IMR-90 (cell line): ENCODE results near the gene IDI2. TPM values are rescaled to one million over a fixed set of nuclear protein-coding genes. Genes with fewer than 3 reads are reported as not detected.

Experiments used
- ATAC-seq: fragments of 200-7000 bp; cut with Tn5 transposase; 2 replicates; pipeline ENCODE4 v1.9.1; 2020; ENCODE audit warnings: low read depth, mild to moderate bottlenecking, moderate library complexity
- BruUV-seq: library from RNA; stranded (reverse); fragments of 400-500 nt; replicated peaks from 2 replicates; lab custom pipeline; 2021; lab: Mats Ljungman, UMichigan
- CTCF ChIA-PET: fragments of 300-600 bp; formaldehyde crosslinking; extraction: SDS; loops from one replicate; lab custom pipeline; 2021; ENCODE audit warnings: antibody characterized with exemption; lab: Yijun Ruan, JAX
- POLR2A ChIA-PET: fragments of 300-600 bp; sonication (Branson Sonifier 250); formaldehyde crosslinking; loops from one replicate; lab custom pipeline; 2022; ENCODE audit warnings: antibody characterized with exemption; ENCODE audit not compliant: unreplicated experiment; lab: Charles Lee
- DNase-seq: peaks from one replicate; pipeline ENCODE4 v3.0.0; 2013
- H2AFZ ChIP-seq: replicated peaks from 2 replicates; pipeline ENCODE3; 2013; ENCODE audit warnings: low read length, mild to moderate bottlenecking; ENCODE audit not compliant: poor library complexity
- H2AK5ac ChIP-seq: 2 replicates; pipeline ENCODE4 v1.6.1; 2013; ENCODE audit warnings: low read depth, low read length, inconsistent platforms
- H2AK9ac ChIP-seq: replicated peaks from 2 replicates; pipeline ENCODE3; 2013; ENCODE audit warnings: mild to moderate bottlenecking, low read depth, low read length, moderate library complexity; ENCODE audit not compliant: poor library complexity
- H2BK120ac ChIP-seq: 2 replicates; pipeline ENCODE4 v1.6.1; 2013; ENCODE audit warnings: low read depth, low read length, inconsistent platforms
- H2BK15ac ChIP-seq: 3 replicates; pipeline ENCODE4 v1.6.1; 2013; ENCODE audit warnings: low read depth, low read length, inconsistent platforms
- H2BK20ac ChIP-seq: 2 replicates; pipeline ENCODE4 v1.6.1; 2013; ENCODE audit warnings: low read depth, mild to moderate bottlenecking, inconsistent platforms, low read length, moderate library complexity
- H2BK5ac ChIP-seq: 2 replicates; pipeline ENCODE4 v1.6.1; 2013; ENCODE audit warnings: mild to moderate bottlenecking, low read depth, low read length, inconsistent platforms; ENCODE audit not compliant: poor library complexity, severe bottlenecking
- H3K14ac ChIP-seq: replicated peaks from 2 replicates; pipeline ENCODE4 v1.6.1; 2013; ENCODE audit warnings: low read depth, low read length, inconsistent platforms
- H3K18ac ChIP-seq: 2 replicates; pipeline ENCODE4 v1.6.1; 2013; ENCODE audit warnings: low read depth, low read length, control low read depth
- H3K23ac ChIP-seq: 2 replicates; pipeline ENCODE4 v1.6.1; 2013; ENCODE audit warnings: low read depth, low read length, inconsistent platforms
- H3K27ac ChIP-seq: 2 replicates; pipeline ENCODE4 v1.5.1; 2013; ENCODE audit warnings: mild to moderate bottlenecking, control low read depth, low read length; ENCODE audit not compliant: insufficient read depth
- H3K27me3 ChIP-seq: 2 replicates; pipeline ENCODE4 v1.6.1; 2013; ENCODE audit warnings: low read length; ENCODE audit not compliant: control insufficient read depth, insufficient read depth
- H3K36me3 ChIP-seq: 2 replicates; pipeline ENCODE4 v1.6.1; 2013; ENCODE audit warnings: low read length, mixed read lengths; ENCODE audit not compliant: control insufficient read depth, insufficient read depth
- H3K4ac ChIP-seq: 2 replicates; pipeline ENCODE4 v1.6.1; 2013; ENCODE audit warnings: low read depth, low read length, inconsistent platforms
- H3K4me1 ChIP-seq: 2 replicates; pipeline ENCODE4 v1.6.1; 2013; ENCODE audit warnings: low read length, mixed read lengths; ENCODE audit not compliant: control insufficient read depth, insufficient read depth
- H3K4me2 ChIP-seq: 2 replicates; pipeline ENCODE4 v1.6.1; 2013; ENCODE audit warnings: low read depth, mild to moderate bottlenecking, control low read depth, low read length, moderate library complexity
- H3K4me3 ChIP-seq: 2 replicates; pipeline ENCODE4 v1.5.1; 2013; ENCODE audit warnings: low read depth, mild to moderate bottlenecking, control low read depth, low read length, moderate library complexity; ENCODE audit not compliant: insufficient read depth
- H3K56ac ChIP-seq: 2 replicates; pipeline ENCODE4 v1.6.1; 2013; ENCODE audit warnings: low read length, inconsistent platforms; ENCODE audit not compliant: insufficient read depth; ENCODE audit errors: extremely low read depth
- H3K79me1 ChIP-seq, 2 experiments: 2 replicates each; pipeline ENCODE4 v1.6.1; 2013; ENCODE audit warnings: low read length in 2 of 2, inconsistent platforms in 1 of 2, low read depth in 1 of 2
- H3K9ac ChIP-seq: 2 replicates; pipeline ENCODE4 v1.6.1; 2013; ENCODE audit warnings: low read depth, low read length, control low read depth
- H3K9me1 ChIP-seq: 2 replicates; pipeline ENCODE4 v1.6.1; 2013; ENCODE audit warnings: low read length, inconsistent platforms; ENCODE audit not compliant: insufficient read depth
- H3K9me3 ChIP-seq: 2 replicates; pipeline ENCODE4 v1.6.1; 2013; ENCODE audit warnings: low read length; ENCODE audit not compliant: control insufficient read depth, insufficient read depth
- H4K20me1 ChIP-seq: 2 replicates; pipeline ENCODE4 v1.6.1; 2013; ENCODE audit warnings: low read length, inconsistent platforms; ENCODE audit not compliant: insufficient read depth
- H4K5ac ChIP-seq: 2 replicates; pipeline ENCODE4 v1.6.1; 2013; ENCODE audit warnings: mild to moderate bottlenecking, low read depth, low read length, control low read depth
- H4K8ac ChIP-seq, 2 experiments: 2 replicates each; pipeline ENCODE4 v1.6.1; 2013; ENCODE audit warnings: low read depth in 2 of 2, low read length in 2 of 2, control low read depth in 1 of 2, inconsistent platforms in 1 of 2
- H4K91ac ChIP-seq: 2 replicates; pipeline ENCODE4 v1.6.1; 2013; ENCODE audit warnings: low read depth, low read length, inconsistent platforms; ENCODE audit not compliant: insufficient read depth
- BHLHE40 ChIP-seq: fragments of 150-350 bp; IDR thresholded peaks from 2 replicates; pipeline ENCODE4 v1.6.1; 2016; ENCODE audit warnings: mild to moderate bottlenecking, low read depth, low read length
- CEBPB ChIP-seq: IDR thresholded peaks from 2 replicates; pipeline ENCODE4 v1.6.1; 2012; ENCODE audit warnings: low read depth, low read length, improper control_type of control experiment
- CHD1 ChIP-seq: IDR thresholded peaks from 2 replicates; pipeline ENCODE4 v1.6.1; 2012; ENCODE audit warnings: low read depth, low read length, improper control_type of control experiment
- CTCF ChIP-seq: conservative IDR thresholded peaks from 2 replicates; pipeline ENCODE4 v1.5.1; 2012; ENCODE audit warnings: mild to moderate bottlenecking, low read depth, low read length, improper control_type of control experiment
- ELK1 ChIP-seq: fragments of 150-350 bp; IDR thresholded peaks from 2 replicates; pipeline ENCODE4 v1.6.1; 2016; ENCODE audit warnings: low read depth, mild to moderate bottlenecking, low read length, moderate library complexity, borderline replicate concordance
- FOS ChIP-seq: fragments of 150-350 bp; IDR thresholded peaks from 2 replicates; pipeline ENCODE4 v1.6.1; 2016; ENCODE audit warnings: low read depth, low read length
- MAFK ChIP-seq: IDR thresholded peaks from 2 replicates; pipeline ENCODE4 v1.6.1; 2012; ENCODE audit warnings: low read depth, low read length, improper control_type of control experiment
- MAZ ChIP-seq: IDR thresholded peaks from 2 replicates; pipeline ENCODE4 v1.6.1; 2012; ENCODE audit warnings: low read depth, mild to moderate bottlenecking, low read length, improper control_type of control experiment, moderate library complexity, borderline replicate concordance
- MXI1 ChIP-seq: IDR thresholded peaks from 2 replicates; pipeline ENCODE4 v1.6.1; 2012; ENCODE audit warnings: low read depth, mild to moderate bottlenecking, low read length, moderate library complexity, borderline replicate concordance
- NFE2L2 ChIP-seq: fragments of 150-350 bp; IDR thresholded peaks from 2 replicates; pipeline ENCODE4 v1.6.1; 2016; ENCODE audit warnings: low read depth, mild to moderate bottlenecking, low read length
- POLR2A ChIP-seq: IDR thresholded peaks from 2 replicates; pipeline ENCODE4 v1.6.1; 2012; ENCODE audit warnings: mild to moderate bottlenecking, low read depth, low read length
- RAD21 ChIP-seq: IDR thresholded peaks from 2 replicates; pipeline ENCODE4 v1.6.1; 2012; ENCODE audit warnings: low read length, improper control_type of control experiment
- RCOR1 ChIP-seq: IDR thresholded peaks from 2 replicates; pipeline ENCODE4 v1.6.1; 2012; ENCODE audit warnings: mild to moderate bottlenecking, low read length, improper control_type of control experiment; ENCODE audit not compliant: insufficient replicate concordance
- RFX5 ChIP-seq: IDR thresholded peaks from 2 replicates; pipeline ENCODE4 v1.8.0; 2012; ENCODE audit warnings: low read depth, mild to moderate bottlenecking, low read length, moderate library complexity
- SMC3 ChIP-seq: fragments of 150-350 bp; IDR thresholded peaks from 2 replicates; pipeline ENCODE4 v1.6.1; 2016; ENCODE audit warnings: low read depth, mild to moderate bottlenecking, antibody characterized with exemption, low read length, moderate library complexity
- USF2 ChIP-seq: fragments of 150-350 bp; IDR thresholded peaks from 2 replicates; pipeline ENCODE4 v1.6.1; 2017; ENCODE audit warnings: mild to moderate bottlenecking, antibody characterized with exemption, low read length, low read depth
- WGBS, 2 experiments: methylation state at CpG; one replicate each; pipeline versions ENCODE4 v1.1.5 to v1.1.7; 2013; ENCODE audit warnings: missing lambda C conversion rate in 2 of 2; ENCODE audit not compliant: insufficient read length in 1 of 2; ENCODE audit errors: extremely low coverage in 2 of 2; 5-methylcytosine and 5-hydroxymethylcytosine counted together
- dilution Hi-C: fragments of 300-500 bp; cut with HindIII; formaldehyde crosslinking; loops from one replicate; pipeline ENCODE4 v1.14.3; 2018; ENCODE audit warnings: low sequenced_read_pairs; ENCODE audit not compliant: unreplicated experiment
- in situ Hi-C: fragments of 300-500 bp; cut with MboI; formaldehyde crosslinking; loops from 3 replicates; pipeline ENCODE4 v1.14.3; 2019; ENCODE audit warnings: low sequenced_read_pairs, inconsistent platforms, mixed read lengths
- intact Hi-C: fragments of 100-400 bp; cut with micrococcal nuclease; formaldehyde crosslinking; loops from 2 replicates; pipeline ENCODE4 v1.10.0; 2022
- polyA plus RNA-seq, 3 experiments: library from polyadenylated mRNA; depleted of rRNA; stranded (reverse); fragments of >200 nt; gene quantifications; 2 replicates each; pipeline ENCODE4 v1.2.3, GENCODE V29; 2012; ENCODE audit warnings: low replicate concordance in 1 of 3
- total RNA-seq: library from RNA; depleted of rRNA; stranded (reverse); fragments of >200 nt; gene quantifications from 2 replicates; pipeline ENCODE4 v1.2.3, GENCODE V29; 2012

Gene IDI2
- total and polyA plus RNA-seq, 2 of the 4 experiments (the other 2 are of a cell fraction) = not detected

GRCh38 chr10:1015688-1016087 lies 10.0 kb downstream of the IDI2 start:
- Histone ChIP-seq H2BK15ac (no peak overlapping the region), H4K5ac (no peak overlapping the region), H2BK5ac (no peak overlapping the region), H3K14ac (no peak overlapping the region), H3K23ac (no peak overlapping the region), H3K56ac (no peak overlapping the region), H4K91ac (no peak overlapping the region), H3K4me1 (no peaks in the 10 kb centered on the region), H3K36me3 (peaks cover 64% of the 10 kb centered on the region), H3K27me3 (no peaks in the 10 kb centered on the region), H4K20me1 (peaks cover 7% of the 10 kb centered on the region; the same call in 1 of the 2 replicates), H2AK9ac (no peak overlapping the region), H2AK5ac (no peak overlapping the region), H3K4ac (no peak overlapping the region), H3K79me1 (peaks cover 16 to 28% of the 10 kb centered on the region in 2 experiments; a peak in 3 of 4 replicates), H3K9ac (no peak overlapping the region), H3K9me3 (no peaks in the 10 kb centered on the region), H3K4me3 (no peak overlapping the region), H2AFZ (no peak overlapping the region), H2BK120ac (no peak overlapping the region), H4K8ac (no peak overlapping the region), H2BK20ac (no peak overlapping the region), H3K27ac (no peak overlapping the region), H3K9me1 (no peaks in the 10 kb centered on the region), H3K18ac (no peak overlapping the region), H3K4me2 (no peak overlapping the region)
- POLR2A ChIA-PET = no interaction called here
- ATAC-seq (no peak), DNase-seq (no peak)
- dilution Hi-C loops (no loop called here), in situ Hi-C loops (no loop called here), intact Hi-C loops (no loop called here)
- no TSS peak for BruUV-seq
- CTCF ChIA-PET = no interaction called here
- WGBS, 2 experiments = 83% methylated on average over 5 of the region's 11 CpGs; no CpG with 5 or more reads in 1 of the 2 experiments
- TF ChIP-seq ELK1 = no peak
- TF ChIP-seq NFE2L2 = no peak
- no peak for TF ChIP-seq CEBPB
- no peak for TF ChIP-seq RCOR1
- no peak for TF ChIP-seq CTCF
- no peak for TF ChIP-seq POLR2A
- TF ChIP-seq MAZ = no peak
- no peak for TF ChIP-seq SMC3
- no peak for TF ChIP-seq CHD1
- TF ChIP-seq RAD21 = no peak
- TF ChIP-seq MAFK = no peak
- no peak for TF ChIP-seq BHLHE40
- TF ChIP-seq MXI1 = no peak
- TF ChIP-seq FOS = no peak
- TF ChIP-seq RFX5 = no peak
- TF ChIP-seq USF2 = no peak
